ENCODE results near the gene IER5L. TPM values are rescaled to one million over a fixed set of nuclear protein-coding genes. Genes with fewer than 3 reads are reported as not detected.

IER5L gene
- total and polyA plus RNA-seq, 9 of the 15 experiments (the other 6 are each of a cell fraction or from before 2014, with no cell fraction given): 0.14 to 11.9 (median 0.52) TPM

- TF ChIP-seq RAD21 (CRISPR knock-in tag; conservative IDR thresholded peaks at IDR 0.05 in 1 of 2, IDR thresholded peaks at IDR 0.05 in 1 of 2): no peak
- no peak for TF ChIP-seq NR2F6 (CRISPR knock-in tag; IDR thresholded peaks at IDR 0.05)
- TF ChIP-seq KDM1A (IDR thresholded peaks at IDR 0.05): 0 out of 4 replicates have a peak, but pooled peaks of 1 of the 2 experiments have one; percentile 21
- TF ChIP-seq NCOA1 (IDR thresholded peaks at IDR 0.05; ENCODE audit: low read depth): no peak
- TF ChIP-seq ZNF589 (CRISPR knock-in tag; IDR thresholded peaks at IDR 0.05; ENCODE audit: low read depth): peak; percentile 65; the same call in 1 of the 2 replicates
- TF ChIP-seq SAFB (IDR thresholded peaks at IDR 0.05; ENCODE audit: borderline replicate concordance, low read depth, low read length): no peak
- no peak for TF ChIP-seq POLR2AphosphoS2 (IDR thresholded peaks at IDR 0.05; ENCODE audit: low read length)
- TF ChIP-seq MEF2A (IDR thresholded peaks at IDR 0.05; ENCODE audit: control insufficient read depth, low read depth, low read length): no peak
- no peak for TF ChIP-seq BRCA1 (IDR thresholded peaks at IDR 0.05)
- TF ChIP-seq BRCA1 (CRISPR knock-in tag; IDR thresholded peaks at IDR 0.05): no peak
- TF ChIP-seq BACH1 (tag; IDR thresholded peaks at IDR 0.05): no peak
- no peak for TF ChIP-seq HDGF (IDR thresholded peaks at IDR 0.05)
- TF ChIP-seq ZNF764 (CRISPR knock-in tag; IDR thresholded peaks at IDR 0.05; ENCODE audit: low read depth): no peak
- no peak for TF ChIP-seq ZNF444 (CRISPR knock-in tag; IDR thresholded peaks at IDR 0.05)
- TF ChIP-seq SMAD4 (CRISPR knock-in tag; conservative IDR thresholded peaks at IDR 0.05): peak; percentile 56
- TF ChIP-seq ELF4 (CRISPR knock-in tag; IDR thresholded peaks at IDR 0.05): no peak
- TF ChIP-seq PKNOX1 (IDR thresholded peaks at IDR 0.05): peak; percentile 75
- TF ChIP-seq TEAD1 (CRISPR knock-in tag; IDR thresholded peaks at IDR 0.05): peak in 1 of 2 experiments; percentile 56; a peak in 1 of 4 replicates
- peak; percentile 98 for TF ChIP-seq ZFX (CRISPR knock-in tag; IDR thresholded peaks at IDR 0.05)
- TF ChIP-seq ZBTB49 (CRISPR knock-in tag; IDR thresholded peaks at IDR 0.05; ENCODE audit: borderline replicate concordance): no peak
- TF ChIP-seq HEY1 (CRISPR knock-in tag; IDR thresholded peaks at IDR 0.05; ENCODE audit: borderline replicate concordance): no peak
- peak; percentile 91 for TF ChIP-seq ZNF644 (tag; IDR thresholded peaks at IDR 0.05; ENCODE audit: low read depth)
- TF ChIP-seq POLR2B (IDR thresholded peaks at IDR 0.05; ENCODE audit: low read depth, partially characterized antibody): no peak
- no peak for TF ChIP-seq NCOA2 (IDR thresholded peaks at IDR 0.05; ENCODE audit: partially characterized antibody in 2 of 2)
- no peak for TF ChIP-seq XRCC5 (IDR thresholded peaks at IDR 0.05; ENCODE audit: low read depth, low read length)
- no peak for TF ChIP-seq MAX (CRISPR knock-in tag; IDR thresholded peaks at IDR 0.05)
These were observed 24.8 kb upstream of the IER5L start (continued) for GRCh38 chr9:129202613-129203555.

All from K562 (cell line).